Nephron progenitor cell (in vitro differentiated cells): Measurements from ENCODE around the gene CA10.

ENCODE experiments used
- DNase-seq: peaks from one replicate; pipeline ENCODE4 v3.0.0; 2021
- H3K27ac Mint-ChIP-seq: 2 replicates; pipeline ENCODE4 v1.8.0; 2021; ENCODE audit warnings: mild to moderate bottlenecking, moderate library complexity, mixed read lengths
- H3K27me3 Mint-ChIP-seq: 2 replicates; pipeline ENCODE4 v1.8.0; 2021; ENCODE audit warnings: mild to moderate bottlenecking, low read depth, mixed read lengths; ENCODE audit not compliant: poor library complexity
- H3K36me3 Mint-ChIP-seq: 2 replicates; pipeline ENCODE4 v1.8.0; 2021; ENCODE audit warnings: low read depth, mixed read lengths
- H3K4me1 Mint-ChIP-seq: 2 replicates; pipeline ENCODE4 v1.8.0; 2021; ENCODE audit warnings: mixed read lengths
- H3K4me3 Mint-ChIP-seq: 2 replicates; pipeline ENCODE4 v1.8.0; 2021; ENCODE audit warnings: mild to moderate bottlenecking, moderate library complexity, mixed read lengths
- H3K9me3 Mint-ChIP-seq: 2 replicates; pipeline ENCODE4 v1.8.0; 2021; ENCODE audit warnings: mild to moderate bottlenecking, moderate library complexity, mixed read lengths
- CTCF ChIP-seq: fragments of 200-600 bp; sonication (generic); IDR thresholded peaks from 2 replicates; pipeline ENCODE4 v1.5.0; 2021; ENCODE audit warnings: antibody characterized with exemption

CA10 gene

DNA sequence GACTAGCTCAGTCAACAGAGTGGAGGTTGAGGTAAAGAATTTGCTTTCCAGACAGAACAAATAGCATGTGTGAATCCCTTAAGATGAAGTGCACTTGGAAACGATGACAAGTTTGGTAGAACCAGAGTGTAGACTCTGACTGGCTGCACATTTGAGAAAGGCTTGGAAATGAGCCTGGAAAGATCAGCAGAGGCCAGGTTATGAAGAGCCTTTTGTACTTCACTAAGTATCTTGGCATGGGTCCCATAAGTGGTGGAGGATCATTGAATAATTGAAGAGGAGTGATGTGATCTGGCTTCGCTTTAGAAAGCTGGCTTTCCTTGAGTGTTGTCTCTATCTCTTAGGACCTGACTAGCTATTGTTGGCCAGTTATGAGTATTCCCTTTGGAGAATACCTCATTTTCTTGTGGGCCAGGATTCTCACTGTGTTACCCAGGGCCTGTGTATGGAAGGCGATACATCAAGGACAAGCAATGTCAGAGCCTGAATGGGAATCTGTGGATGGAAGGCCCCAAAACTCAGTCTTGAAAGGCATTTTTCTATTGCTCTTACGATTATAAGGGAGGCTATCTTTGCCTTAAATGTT lies 568.4 kb downstream of the CA10 start:
- no peak overlapping the region for H3K4me3 Mint-ChIP-seq
- no peaks in the 10 kb centered on the region for H3K4me1 Mint-ChIP-seq
- H3K27me3 Mint-ChIP-seq, result peaks cover 2% of the 10 kb centered on the region
- H3K27ac Mint-ChIP-seq, result no peak overlapping the region
- no peak for DNase-seq
- H3K36me3 Mint-ChIP-seq, result no peaks in the 10 kb centered on the region
- no peak for TF ChIP-seq CTCF
- peaks cover 11% of the 10 kb centered on the region for H3K9me3 Mint-ChIP-seq

DNA sequence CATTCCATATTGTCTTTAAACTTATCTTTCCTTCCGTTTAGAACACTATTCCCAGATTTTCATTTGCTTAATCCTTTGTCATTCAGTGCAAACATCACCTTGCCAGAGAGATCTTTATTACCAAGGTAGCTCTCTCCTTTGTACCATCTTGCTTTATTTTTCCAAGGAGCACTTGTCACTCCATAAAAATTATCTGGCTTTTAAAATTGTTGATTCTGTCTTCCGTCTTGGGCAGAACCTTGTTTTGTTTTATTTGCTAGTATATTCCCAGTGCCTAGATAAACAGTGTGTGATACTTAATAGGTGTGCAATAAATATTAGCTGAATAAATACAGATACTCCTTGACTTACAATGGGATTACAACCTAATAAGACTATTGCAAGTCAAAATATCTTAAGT lies 570.5 kb downstream of the CA10 start:
- no peak for TF ChIP-seq CTCF
- Mint-ChIP-seq H3K27ac (no peak overlapping the region), H3K4me3 (no peak overlapping the region), H3K27me3 (peaks cover 6% of the 10 kb centered on the region), H3K4me1 (no peaks in the 10 kb centered on the region), H3K36me3 (no peaks in the 10 kb centered on the region), H3K9me3 (peaks cover 11% of the 10 kb centered on the region)
- DNase-seq, result no peak

DNA sequence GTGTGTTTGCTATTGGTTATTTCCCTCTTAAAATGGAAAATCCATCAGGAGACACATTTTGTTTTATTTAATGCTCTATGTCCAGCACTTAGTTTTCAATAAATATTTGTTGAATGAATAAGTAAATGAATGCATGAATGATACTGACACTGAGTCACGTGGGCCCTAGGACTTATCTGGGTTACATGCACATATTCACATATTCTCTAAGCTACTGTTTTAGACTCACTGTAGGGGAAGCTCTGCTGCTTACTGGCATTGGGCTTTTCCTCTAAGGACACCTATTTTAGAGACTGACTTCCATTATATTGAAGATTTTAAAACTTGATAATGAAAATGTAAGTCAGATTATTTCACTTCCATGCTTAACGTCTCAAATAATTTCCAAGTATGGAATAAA lies 571.0 kb downstream of the CA10 start:
- no peak for DNase-seq
- Mint-ChIP-seq H3K4me3 (no peak overlapping the region), H3K27me3 (peaks cover 6% of the 10 kb centered on the region), H3K4me1 (no peaks in the 10 kb centered on the region), H3K36me3 (no peaks in the 10 kb centered on the region), H3K27ac (no peak overlapping the region), H3K9me3 (peaks cover 11% of the 10 kb centered on the region)
- TF ChIP-seq CTCF, result no peak

DNA sequence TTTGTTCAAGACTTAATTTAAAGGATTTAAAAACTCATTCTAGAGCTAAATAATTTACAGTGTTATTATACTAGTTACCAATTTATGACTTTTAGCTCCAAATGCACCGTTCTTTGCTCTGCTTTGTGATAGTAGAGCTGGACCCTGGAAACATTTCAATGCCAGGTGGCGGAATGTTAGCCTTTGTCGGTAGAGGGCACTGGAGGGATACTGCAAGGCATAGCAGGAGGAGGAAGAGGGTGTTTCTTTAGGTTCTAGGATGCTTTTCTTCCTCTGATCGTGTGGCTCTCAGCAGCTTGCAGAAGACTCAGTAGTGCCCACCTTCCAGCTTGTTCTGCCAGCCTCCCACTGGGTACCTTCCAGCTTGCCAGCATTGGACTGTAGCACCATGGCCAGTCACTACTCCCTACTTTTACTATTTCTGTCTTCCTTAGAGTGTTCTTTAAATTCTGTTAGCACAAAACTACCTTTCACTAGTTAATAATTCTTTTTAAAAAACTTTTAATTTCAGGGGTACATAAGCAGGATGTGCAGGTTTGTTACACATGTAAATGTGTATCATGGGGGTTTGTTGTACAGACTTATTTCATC lies 572.9 kb downstream of the CA10 start:
- Mint-ChIP-seq H3K9me3 (peaks cover 11% of the 10 kb centered on the region), H3K36me3 (no peaks in the 10 kb centered on the region), H3K27ac (no peak overlapping the region), H3K27me3 (peaks cover 3% of the 10 kb centered on the region), H3K4me3 (no peak overlapping the region), H3K4me1 (no peaks in the 10 kb centered on the region)
- DNase-seq, result peak; percentile 43
- peak; percentile 57 for TF ChIP-seq CTCF

GRCh38 chr17:51580869-51581268 lies 577.6 kb downstream of the CA10 start:
- no peak for DNase-seq
- TF ChIP-seq CTCF, result no peak
- Mint-ChIP-seq H3K27ac (no peak overlapping the region), H3K4me1 (no peaks in the 10 kb centered on the region), H3K27me3 (peaks cover 8% of the 10 kb centered on the region), H3K4me3 (no peak overlapping the region), H3K36me3 (no peaks in the 10 kb centered on the region), H3K9me3 (peaks cover 39% of the 10 kb centered on the region)
